22Rv1 (cell line): ENCODE measurements around the gene NUTF2.
A peak's percentile ranks its signal among the peaks of the same experiment; 100 is the strongest.

Source experiments
- H3K27ac ChIP-seq: fragments of 450-650 bp; 2 replicates; pipeline ENCODE4 v1.5.1; 2017
- ZFX ChIP-seq: fragments of 450-650 bp; IDR thresholded peaks from 2 replicates; pipeline ENCODE4 v1.6.1; 2017; ENCODE audit warnings: antibody characterized with exemption, borderline replicate concordance
- TF ChIP-seq, protein P1 (sequence below): fragments of 450-650 bp; IDR thresholded peaks from 2 replicates; pipeline ENCODE4 v1.5.1; 2017; ENCODE audit warnings: mild to moderate bottlenecking

Gene NUTF2

DNA sequence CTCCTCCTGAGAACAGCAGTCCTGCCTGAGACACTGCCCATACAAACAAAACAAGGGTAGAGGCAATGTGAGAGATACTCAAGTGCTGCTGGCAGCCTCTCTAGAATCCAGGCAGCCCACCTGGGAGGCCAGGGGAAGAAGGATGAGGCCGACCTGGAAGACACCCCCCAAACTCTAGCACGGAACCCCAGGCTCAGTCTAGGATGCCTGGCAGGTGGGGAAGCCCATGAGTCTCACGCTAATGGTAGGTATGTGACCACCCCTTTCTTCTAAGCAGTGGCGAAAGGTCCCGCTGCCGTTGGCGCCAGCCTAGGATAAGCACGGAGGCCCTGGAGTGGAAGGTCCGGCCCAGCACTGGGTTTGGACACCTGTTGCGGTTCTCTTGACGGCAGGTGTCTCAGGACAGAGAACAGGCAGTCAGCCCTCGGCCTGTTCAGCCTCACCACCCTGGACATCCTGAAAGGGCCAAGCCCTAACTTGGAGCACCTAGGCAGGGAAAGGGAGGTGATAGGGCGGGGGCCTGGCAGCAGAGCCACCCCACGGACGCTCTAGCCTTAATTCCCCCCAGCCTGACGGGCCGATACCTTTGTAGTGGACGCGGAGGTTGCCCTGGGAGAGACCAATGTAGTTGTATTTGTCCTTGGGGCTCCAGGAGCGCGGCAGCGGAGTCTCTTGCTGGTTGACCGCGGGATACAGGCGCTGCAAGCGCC is 40.9 kb upstream of the NUTF2 start:
- TF ChIP-seq, protein P1, sequence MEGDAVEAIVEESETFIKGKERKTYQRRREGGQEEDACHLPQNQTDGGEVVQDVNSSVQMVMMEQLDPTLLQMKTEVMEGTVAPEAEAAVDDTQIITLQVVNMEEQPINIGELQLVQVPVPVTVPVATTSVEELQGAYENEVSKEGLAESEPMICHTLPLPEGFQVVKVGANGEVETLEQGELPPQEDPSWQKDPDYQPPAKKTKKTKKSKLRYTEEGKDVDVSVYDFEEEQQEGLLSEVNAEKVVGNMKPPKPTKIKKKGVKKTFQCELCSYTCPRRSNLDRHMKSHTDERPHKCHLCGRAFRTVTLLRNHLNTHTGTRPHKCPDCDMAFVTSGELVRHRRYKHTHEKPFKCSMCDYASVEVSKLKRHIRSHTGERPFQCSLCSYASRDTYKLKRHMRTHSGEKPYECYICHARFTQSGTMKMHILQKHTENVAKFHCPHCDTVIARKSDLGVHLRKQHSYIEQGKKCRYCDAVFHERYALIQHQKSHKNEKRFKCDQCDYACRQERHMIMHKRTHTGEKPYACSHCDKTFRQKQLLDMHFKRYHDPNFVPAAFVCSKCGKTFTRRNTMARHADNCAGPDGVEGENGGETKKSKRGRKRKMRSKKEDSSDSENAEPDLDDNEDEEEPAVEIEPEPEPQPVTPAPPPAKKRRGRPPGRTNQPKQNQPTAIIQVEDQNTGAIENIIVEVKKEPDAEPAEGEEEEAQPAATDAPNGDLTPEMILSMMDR, result no peak
- no peak for TF ChIP-seq ZFX
- peak overlapping the region; percentile 71 for H3K27ac ChIP-seq

DNA sequence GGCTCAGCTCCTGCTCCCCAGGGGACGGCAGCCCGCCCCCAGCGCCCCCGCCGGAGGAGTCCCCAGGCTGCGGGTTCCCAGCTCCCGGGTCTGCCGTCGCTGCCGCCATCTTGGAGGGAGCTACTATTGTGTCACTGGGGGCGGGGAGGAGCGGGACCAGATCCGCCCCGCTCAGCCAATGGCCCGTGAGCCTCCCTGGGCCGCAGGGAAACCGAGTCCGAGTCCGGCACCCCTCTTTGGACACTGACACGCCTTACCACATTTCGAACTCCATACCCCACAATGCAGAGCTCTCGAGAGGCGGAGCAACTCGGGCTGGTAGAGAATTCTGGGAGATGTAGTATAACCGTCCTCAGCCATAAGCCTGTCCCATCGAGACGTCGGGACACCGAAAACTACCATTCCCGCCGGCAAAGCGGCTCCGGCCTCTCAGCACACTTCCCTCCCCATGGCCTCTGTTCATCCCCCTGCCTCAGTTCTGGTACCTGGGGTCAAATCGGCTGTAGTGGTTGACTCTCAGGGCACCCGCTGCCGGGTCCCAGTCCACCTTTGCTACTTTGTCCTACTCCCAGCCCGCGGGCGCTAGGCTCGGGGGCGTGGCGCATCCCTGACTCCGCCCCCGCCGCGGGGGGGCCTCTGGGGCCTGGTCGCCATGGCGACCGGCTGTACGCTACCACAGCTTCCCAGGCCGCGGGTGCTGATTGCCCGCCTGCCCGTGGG is 40.1 kb upstream of the NUTF2 start, which contains the start of the genes RANBP10 and TSNAXIP1:
TSS of gene RANBP10 (minus strand) at position 133 of the 720 bp plus-strand sequence. CDS start at position 109, 24 bp downstream.
TSS of gene TSNAXIP1 (plus strand) at position 462 of the 720 bp plus-strand sequence. CDS start 261 bp downstream, outside the sequence.
- peak within 1 kb of the TSS; percentile 71 for H3K27ac ChIP-seq
- TF ChIP-seq, protein P1, result no peak
- no peak for TF ChIP-seq ZFX

DNA sequence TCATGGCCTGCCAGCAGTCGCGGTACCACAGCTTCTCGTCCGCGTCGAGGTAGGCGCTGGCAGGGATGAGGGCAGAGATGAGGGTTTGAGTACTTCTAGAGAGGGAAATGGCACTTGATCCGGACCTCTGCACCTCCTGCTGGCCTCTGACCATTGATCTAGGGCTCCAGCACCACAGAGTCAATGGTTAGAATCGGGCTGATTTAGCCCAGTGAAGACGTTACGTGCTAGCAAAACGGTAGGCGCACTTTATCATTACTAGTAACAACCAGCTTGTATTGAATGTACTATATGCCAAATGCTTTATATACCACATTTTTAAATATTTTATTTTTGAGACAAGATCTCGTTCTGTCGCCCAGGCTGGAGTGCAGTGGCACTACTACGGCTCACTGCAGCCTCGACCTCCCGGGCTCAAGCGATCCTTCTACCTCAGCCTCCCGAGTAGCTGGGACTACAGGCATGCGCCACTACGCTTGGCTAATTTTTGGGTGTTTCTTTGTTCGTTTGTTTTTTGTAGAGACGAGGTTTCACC is 39.5 kb upstream of the NUTF2 start:
- H3K27ac ChIP-seq, result peak overlapping the region; percentile 71
- TF ChIP-seq, protein P1, result no peak
- TF ChIP-seq ZFX, result no peak

DNA sequence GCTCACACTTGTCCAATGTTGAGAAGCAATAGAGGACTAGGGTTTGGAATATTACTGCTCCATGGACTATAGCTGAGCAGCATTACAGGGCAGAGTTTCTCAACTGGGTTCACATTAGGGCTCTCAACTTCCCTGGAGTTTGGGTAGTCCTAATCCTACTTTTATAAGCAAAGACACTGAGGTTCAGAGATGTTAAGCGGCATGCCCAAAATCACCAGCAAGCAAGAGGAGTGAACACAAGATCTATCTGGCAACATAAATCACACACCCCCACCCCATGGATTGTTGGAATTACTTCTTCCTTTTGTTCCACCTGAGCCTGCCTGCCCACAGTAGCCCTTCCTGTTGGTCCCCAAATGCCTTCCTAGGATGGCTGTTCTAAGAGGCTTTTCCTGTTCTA is 34.8 kb upstream of the NUTF2 start:
- TF ChIP-seq, protein P1, result no peak
- no peak for TF ChIP-seq ZFX
- H3K27ac ChIP-seq, result no peak overlapping the region

DNA sequence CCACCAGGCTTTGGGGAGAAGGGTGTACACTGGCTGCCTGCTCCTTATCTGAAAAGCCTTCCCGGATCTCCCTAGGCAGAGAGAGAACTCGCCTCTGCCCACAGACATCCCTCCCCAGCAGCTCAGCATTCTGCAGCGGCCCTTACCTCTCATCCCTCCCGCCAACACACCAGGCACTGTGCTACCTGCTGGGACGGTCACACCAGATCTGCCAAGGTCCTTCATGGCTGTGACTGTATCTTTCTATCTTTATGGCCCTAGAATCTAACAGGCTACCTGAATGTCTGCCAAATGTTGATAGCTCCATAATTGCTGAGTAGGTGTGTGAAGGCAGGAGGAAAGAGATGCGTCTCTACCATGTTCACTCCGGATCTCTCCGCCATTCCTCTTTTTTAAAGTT is 32.2 kb upstream of the NUTF2 start:
- H3K27ac ChIP-seq, result no peak overlapping the region
- no peak for TF ChIP-seq ZFX
- TF ChIP-seq, protein P1, result no peak

DNA sequence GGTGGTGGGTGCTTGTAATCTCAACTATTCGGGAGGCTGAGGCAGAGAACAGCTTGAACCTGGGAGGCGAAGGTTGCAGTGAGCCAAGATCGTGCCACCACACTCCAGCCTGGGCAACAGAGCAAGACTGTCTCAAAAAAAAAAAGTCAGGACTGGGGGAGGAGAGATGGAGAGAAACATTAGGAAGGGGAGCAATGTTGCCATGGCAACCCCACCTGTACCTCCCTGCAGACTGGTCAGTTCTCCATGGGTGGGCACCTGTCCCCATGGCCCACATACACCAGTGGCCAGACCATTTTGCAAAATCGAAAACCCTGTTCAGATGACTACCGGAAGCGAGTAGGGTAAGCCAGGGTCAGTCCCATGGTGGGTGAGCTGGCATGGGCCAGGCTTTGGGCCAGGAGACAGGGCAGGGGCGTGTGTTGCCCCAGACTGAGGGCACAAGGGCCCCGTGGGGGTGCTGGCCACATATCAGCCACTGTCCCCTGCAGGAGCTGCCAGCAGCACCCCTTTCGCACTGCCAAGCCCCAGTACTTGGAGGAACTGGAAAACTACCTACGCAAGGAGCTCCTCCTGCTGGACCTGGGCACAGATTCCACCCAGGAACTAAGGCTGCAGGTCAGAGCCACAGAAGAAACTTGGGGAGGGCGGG is 26.0 kb upstream of the NUTF2 start:
- TF ChIP-seq, protein P1, result no peak
- no peak for TF ChIP-seq ZFX
- H3K27ac ChIP-seq, result no peak overlapping the region
